ENCODE data around the gene MLLT10. TPM values are rescaled to one million over a fixed set of nuclear protein-coding genes. Genes with fewer than 3 reads are reported as not detected.

The MLLT10 gene
- total and polyA plus RNA-seq, 10 of the 15 experiments (the other 5 are each of a cell fraction or from before 2014, with no cell fraction given): 8.7 to 61.1 (median 28.5) TPM

DNA sequence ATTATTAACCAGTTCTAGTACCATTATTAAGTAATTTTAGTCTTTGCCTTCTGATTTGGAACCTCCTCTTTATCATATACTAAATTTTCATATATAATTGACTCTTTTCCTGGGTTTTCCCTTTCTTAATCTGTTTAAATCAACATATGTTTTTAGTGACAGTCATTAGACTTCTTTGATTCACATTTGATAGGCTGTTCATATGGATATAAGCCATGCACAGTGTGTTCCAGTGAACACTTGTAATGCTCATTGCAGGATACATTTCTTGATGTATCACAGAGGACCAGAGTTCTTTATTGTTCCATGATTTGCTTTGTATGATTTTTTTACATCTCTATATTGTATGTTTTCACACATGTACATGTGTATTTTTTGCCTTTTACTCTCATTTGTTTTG lies 114.0 kb downstream of the MLLT10 start (continued):
- TF ChIP-seq WRNIP1 (IDR thresholded peaks at IDR 0.05; ENCODE audit: borderline replicate concordance, low read depth, low read length) (no peak), BMI1 (IDR thresholded peaks at IDR 0.05; ENCODE audit: borderline replicate concordance) (no peak), IRF5 (IDR thresholded peaks at IDR 0.05; ENCODE audit: borderline replicate concordance) (no peak), POU2F2 (IDR thresholded peaks at IDR 0.05; ENCODE audit: borderline replicate concordance, low read depth, low read length) (no peak)

GRCh38 chr10:21649454-21649872 lies 115.4 kb downstream of the MLLT10 start:
- Histone ChIP-seq H3K27ac (ENCODE audit: control insufficient read depth, insufficient read depth) (no peak overlapping the region), H3K27me3 (replicated peaks in 1 of 2; ENCODE audit: control insufficient read depth in 2 of 2, insufficient read depth in 2 of 2, low read length in 1 of 2) (no peaks in the 10 kb centered on the region), H3K79me2 (ENCODE audit: control insufficient read depth, insufficient read depth, low read length) (no peaks in the 10 kb centered on the region), H3K4me2 (ENCODE audit: control insufficient read depth, insufficient read depth) (no peak overlapping the region), H3K4me3 (no peak overlapping the region), H4K20me1 (ENCODE audit: control insufficient read depth, insufficient read depth) (no peaks in the 10 kb centered on the region), H3K9ac (ENCODE audit: control insufficient read depth, insufficient read depth, low read length) (no peak overlapping the region), H3K36me3 (ENCODE audit: control insufficient read depth in 2 of 2, insufficient read depth in 2 of 2, low read length in 1 of 2) (peaks cover 0 to 4% of the 10 kb centered on the region in 2 experiments; a peak in 2 of 4 replicates), H2AFZ (ENCODE audit: control insufficient read depth, low read depth, low read length) (no peak overlapping the region), H3K4me1 (ENCODE audit: control insufficient read depth, insufficient read depth, low read length) (no peaks in the 10 kb centered on the region), H3K9me3 (replicated peaks; ENCODE audit: control insufficient read depth, insufficient read depth, low read length) (no peaks in the 10 kb centered on the region)
- intact Hi-C loops (cut with micrococcal nuclease; ENCODE audit: unreplicated experiment): no loop called here
- no peak for DNase-seq (ENCODE audit: low read depth, low spot score)
- TF ChIP-seq FOS (IDR thresholded peaks at IDR 0.05; ENCODE audit: borderline replicate concordance, extremely low read depth, insufficient read length) (no peak), RBBP5 (conservative IDR thresholded peaks at IDR 0.05) (no peak), GATAD2B (conservative IDR thresholded peaks at IDR 0.05; ENCODE audit: low read depth) (no peak), NFYA (IDR thresholded peaks at IDR 0.05; ENCODE audit: borderline replicate concordance, low read depth, low read length) (no peak), TARDBP (IDR thresholded peaks at IDR 0.05; ENCODE audit: borderline replicate concordance) (no peak), RB1 (IDR thresholded peaks at IDR 0.05; ENCODE audit: borderline replicate concordance) (no peak), CHD2 (IDR thresholded peaks at IDR 0.05; ENCODE audit: borderline replicate concordance, low read depth, low read length) (no peak), SMAD5 (IDR thresholded peaks at IDR 0.05; ENCODE audit: low read depth) (no peak), CEBPB (IDR thresholded peaks at IDR 0.05; ENCODE audit: borderline replicate concordance in 1 of 2, low read depth in 2 of 2, low read length in 2 of 2) (no peak), DPF2 (IDR thresholded peaks at IDR 0.05) (no peak), TCF12 (IDR thresholded peaks at IDR 0.05; ENCODE audit: low read depth, low read length) (no peak), ASH2L (IDR thresholded peaks at IDR 0.05; ENCODE audit: borderline replicate concordance, low read depth) (no peak), SUZ12 (IDR thresholded peaks at IDR 0.05; ENCODE audit: unreplicated experiment) (no peak), USF2 (IDR thresholded peaks at IDR 0.05; ENCODE audit: borderline replicate concordance, low read depth, low read length) (no peak), PRDM15 (CRISPR knock-in tag; IDR thresholded peaks at IDR 0.05) (no peak)
- in situ Hi-C loops (cut with MboI): no loop called here
- ChIA-PET RAD21 (ENCODE audit: unreplicated experiment) (interaction anchor here (1.6 kb wide), 1 partner anchor 81 kb away, joined by 3 read pairs; no protein-coding TSS in a partner anchor), POLR2A (no interaction called here), CTCF (interaction anchor here (1.4 kb wide), 1 partner anchor 83 kb away, joined by 4 read pairs; no protein-coding TSS in a partner anchor), SMC1A (ENCODE audit: uncharacterized antibody, unreplicated experiment) (interaction anchor here (1.2 to 1.5 kb wide), 2 partner anchors 8 to 120 kb away, joined by 3 read pairs; no protein-coding TSS in a partner anchor)
- ATAC-seq: no peak
- no TSS peak for BruUV-seq (replicated peaks)
- WGBS (ENCODE audit: insufficient coverage, insufficient replicate concordance, low lambda C conversion rate, missing lambda C conversion rate): 97% methylated on average over 5 of the region's 5 CpGs
- no peak for FAIRE-seq

Measured in GM12878 (cell line).